ENCODE measurements around the gene UNC5B.

- TF ChIP-seq POLR2A (IDR thresholded peaks at IDR 0.05; ENCODE audit: low read length): no peak
- TF ChIP-seq GATA1 (IDR thresholded peaks at IDR 0.05; ENCODE audit: low read depth, low read length): no peak
Measured at GRCh38 chr10:71255550-71255807, 43.1 kb downstream of the UNC5B start.
